ENCODE data around the gene MORN1.

The MORN1 gene

DNA sequence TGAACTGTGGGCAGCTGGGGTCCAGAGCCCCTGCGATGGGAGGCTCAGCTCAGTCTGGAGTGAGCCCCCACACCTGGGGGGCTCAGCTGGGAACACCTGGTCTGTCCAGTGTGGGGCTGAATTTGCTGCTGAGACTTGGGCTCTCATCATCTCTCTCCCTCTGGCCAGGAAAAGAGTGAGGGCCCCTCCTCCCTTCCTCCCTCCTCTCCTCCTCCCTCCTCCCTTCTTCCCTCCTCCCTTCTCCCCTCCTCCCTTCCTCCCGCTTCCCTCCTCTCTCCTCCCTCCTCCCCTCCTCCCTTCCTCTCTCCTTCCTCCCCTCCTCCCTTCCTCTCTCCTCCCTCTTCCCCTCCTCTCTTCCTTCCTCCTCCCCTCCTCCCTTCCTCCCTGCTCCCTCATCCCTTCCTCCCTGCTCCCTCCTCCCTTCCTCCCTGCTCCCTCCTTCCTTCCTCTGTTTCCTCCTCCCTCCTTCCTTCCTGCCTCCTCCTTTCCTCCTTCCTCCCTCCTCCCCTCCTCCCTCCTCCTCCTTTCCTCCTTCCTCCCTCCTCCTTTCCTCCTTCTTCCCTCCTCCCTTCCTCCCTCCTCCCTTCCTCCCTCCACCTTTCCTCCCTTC is 44.5 kb upstream of the MORN1 start:
- no peak for TF ChIP-seq CTCF (IDR thresholded peaks at IDR 0.05; ENCODE audit: low read length, missing control alignments)

DNA sequence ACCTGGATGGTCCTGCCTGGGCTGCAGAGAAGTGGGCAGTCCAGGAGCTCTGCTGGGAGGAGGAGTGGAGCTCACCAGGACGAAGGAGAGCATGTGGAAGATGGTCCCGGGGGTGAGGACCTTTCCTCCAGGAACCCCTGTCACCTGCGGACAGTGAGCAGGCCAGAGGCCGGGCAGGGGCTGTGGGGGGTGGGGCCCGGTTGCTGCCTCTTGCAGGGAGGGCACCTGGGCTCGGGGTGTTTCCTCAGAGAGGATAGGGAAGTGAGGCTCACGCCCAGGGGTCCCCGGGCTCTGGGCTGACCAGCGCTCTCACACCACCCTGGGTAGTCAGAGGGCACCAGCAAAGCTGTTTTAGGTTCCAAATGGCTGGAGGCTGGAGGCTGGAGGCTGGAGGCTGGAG is 43.7 kb upstream of the MORN1 start:
- no peak for TF ChIP-seq CTCF (IDR thresholded peaks at IDR 0.05; ENCODE audit: low read length, missing control alignments)

More for the DNA sequence above, 44.5 kb upstream of the MORN1 start:
- H3K4me3 ChIP-seq (replicated peaks; ENCODE audit: low read depth, low read length) = no peak overlapping the region
- DNase-seq (ENCODE audit: low read depth) = no peak

GRCh38 chr1:2433936-2434655 is 42.7 kb upstream of the MORN1 start:
- no peak for DNase-seq (ENCODE audit: low read depth)
- H3K4me3 ChIP-seq (replicated peaks; ENCODE audit: low read depth, low read length) = no peak overlapping the region
- no peak for TF ChIP-seq CTCF (IDR thresholded peaks at IDR 0.05; ENCODE audit: low read length, missing control alignments)

More for the DNA sequence above, 43.7 kb upstream of the MORN1 start:
- DNase-seq (ENCODE audit: low read depth) = no peak
- no peak overlapping the region for H3K4me3 ChIP-seq (replicated peaks; ENCODE audit: low read depth, low read length)

GRCh38 chr1:2433196-2433595 is 41.8 kb upstream of the MORN1 start:
- TF ChIP-seq CTCF (IDR thresholded peaks at IDR 0.05; ENCODE audit: low read length, missing control alignments) = no peak
- no peak for DNase-seq (ENCODE audit: low read depth)
- no peak overlapping the region for H3K4me3 ChIP-seq (replicated peaks; ENCODE audit: low read depth, low read length)

DNA sequence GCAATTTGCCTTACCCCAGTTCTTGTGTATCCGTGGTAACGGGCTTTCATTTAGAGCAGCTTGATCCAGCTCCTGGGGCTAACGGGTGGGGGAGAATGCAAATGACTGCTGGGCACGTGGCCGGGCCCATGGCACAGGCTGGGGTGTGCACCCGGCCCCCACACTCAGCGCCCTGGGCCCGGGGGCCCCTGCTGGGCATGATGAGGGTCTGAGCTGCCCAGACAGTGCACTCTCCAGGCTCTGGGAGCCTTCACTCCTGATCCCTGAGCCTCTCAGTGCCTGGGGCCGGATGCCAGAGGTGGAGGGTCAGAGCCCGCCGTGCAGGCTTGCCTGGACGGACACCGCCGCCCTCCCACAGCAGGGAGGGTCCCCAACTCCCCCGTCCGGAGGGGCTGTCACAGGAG is 41.1 kb upstream of the MORN1 start:
- DNase-seq (ENCODE audit: low read depth) = no peak
- TF ChIP-seq CTCF (IDR thresholded peaks at IDR 0.05; ENCODE audit: low read length, missing control alignments) = no peak
- no peak overlapping the region for H3K4me3 ChIP-seq (replicated peaks; ENCODE audit: low read depth, low read length)

GRCh38 chr1:2431518-2431917 is 40.2 kb upstream of the MORN1 start:
- no peak for TF ChIP-seq CTCF (IDR thresholded peaks at IDR 0.05; ENCODE audit: low read length, missing control alignments)
- H3K4me3 ChIP-seq (replicated peaks; ENCODE audit: low read depth, low read length) = no peak overlapping the region
- DNase-seq (ENCODE audit: low read depth) = no peak

- H3K4me3 ChIP-seq (replicated peaks; ENCODE audit: low read depth, low read length) = no peak overlapping the region
- no peak for TF ChIP-seq CTCF (IDR thresholded peaks at IDR 0.05; ENCODE audit: low read length, missing control alignments)
- no peak for DNase-seq (ENCODE audit: low read depth)
These were observed 39.7 kb upstream of the MORN1 start for GRCh38 chr1:2431103-2431502.
